Measurements from ENCODE around the gene IL1RAPL2. TPM values are rescaled to one million over a fixed set of nuclear protein-coding genes. Genes with fewer than 3 reads are reported as not detected.

Gene IL1RAPL2
- total and polyA plus RNA-seq, 2 of the 8 experiments (the other 6 are each of a cell fraction or from before 2014, with no cell fraction given) = 0.20 to 1.3 TPM

DNA sequence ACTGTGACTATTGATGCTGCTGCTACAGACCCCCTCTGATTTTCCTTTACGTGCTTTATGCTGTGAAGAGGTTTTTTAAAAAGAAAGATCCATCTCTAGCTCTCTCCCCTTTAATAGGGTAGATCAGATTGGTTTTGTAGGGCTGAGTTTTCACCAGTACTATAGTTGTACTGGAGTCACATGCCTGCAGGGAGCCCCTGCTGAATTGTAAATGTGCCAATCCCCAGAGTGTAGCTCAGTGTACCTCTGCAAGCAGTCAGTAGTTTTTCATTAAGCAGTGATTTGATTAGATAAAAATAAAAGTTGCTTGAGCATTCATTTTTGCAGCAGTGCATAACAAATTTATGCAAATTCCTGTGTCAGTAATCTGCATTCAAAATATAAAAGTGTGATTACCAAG lies 179.2 kb downstream of the IL1RAPL2 start:
- POLR2A ChIA-PET (ENCODE audit: partially characterized antibody) = no interaction called here
- H3K27me3 ChIP-seq (replicated peaks in 1 of 4; ENCODE audit: control insufficient read depth in 3 of 4, extremely low read depth in 1 of 4, insufficient read depth in 3 of 4, low read length in 3 of 4) = no peaks in the 10 kb centered on the region
- no peak overlapping the region for H2AK5ac ChIP-seq (ENCODE audit: low read depth, low read length)
- H3K4me1 ChIP-seq (replicated peaks in 1 of 4; ENCODE audit: control insufficient read depth in 3 of 4, insufficient read depth in 4 of 4, low read length in 3 of 4) = no peaks in the 10 kb centered on the region; a peak in 2 of 7 replicates
- H4K5ac ChIP-seq (ENCODE audit: insufficient read length, low read depth, low read length) = no peak overlapping the region
- H3K14ac ChIP-seq (ENCODE audit: insufficient read length) = no peak overlapping the region
- H3K4ac ChIP-seq (replicated peaks; ENCODE audit: insufficient read length, low read depth, low read length) = no peak overlapping the region
- H3K9ac ChIP-seq (replicated peaks in 1 of 4; ENCODE audit: extremely low read depth in 1 of 4, low read depth in 3 of 4, low read length in 3 of 4) = no peak overlapping the region
- H2BK120ac ChIP-seq (replicated peaks; ENCODE audit: low read depth, low read length) = no peak overlapping the region
- no peak overlapping the region for H4K91ac ChIP-seq (replicated peaks; ENCODE audit: insufficient read length, low read length)
- no peaks in the 10 kb centered on the region for H3K9me3 ChIP-seq (ENCODE audit: insufficient read depth in 2 of 2, low read depth in 1 of 2, low read length in 1 of 2)
- H3K4me3 ChIP-seq (ENCODE audit: extremely low read depth in 1 of 4, insufficient read depth in 2 of 4, low read depth in 3 of 4, low read length in 4 of 4) = no peak overlapping the region
- no peak overlapping the region for H3K4me2 ChIP-seq (ENCODE audit: insufficient read depth in 1 of 2, low read depth in 2 of 2, low read length in 2 of 2)
- WGBS, 2 experiments (ENCODE audit: extremely low coverage in 1 of 2, insufficient coverage in 1 of 2, insufficient read length in 1 of 2, insufficient replicate concordance in 2 of 2, low coverage in 1 of 2, low lambda C conversion rate in 2 of 2, missing lambda C conversion rate in 1 of 2) = 0% methylated on average over 1 of the region's 1 CpG; no CpG with 5 or more reads in 1 of the 2 experiments
- no peak overlapping the region for H2BK12ac ChIP-seq (ENCODE audit: low read depth, low read length)
- no peak overlapping the region for H2BK15ac ChIP-seq (ENCODE audit: low read length)
- no peak overlapping the region for H2BK20ac ChIP-seq (ENCODE audit: low read length)
- TF ChIP-seq HDAC2 (IDR thresholded peaks at IDR 0.05; ENCODE audit: borderline replicate concordance in 1 of 2, low read depth in 2 of 2, low read length in 2 of 2) (no peak), TEAD4 (IDR thresholded peaks at IDR 0.05; ENCODE audit: low read depth, low read length) (no peak), NRF1 (IDR thresholded peaks at IDR 0.05; ENCODE audit: low read depth, low read length) (no peak), ZNF274 (IDR thresholded peaks at IDR 0.05; ENCODE audit: borderline replicate concordance, extremely low read depth, low read length) (no peak), KDM5A (IDR thresholded peaks at IDR 0.05; ENCODE audit: low read length) (no peak), FOSL1 (IDR thresholded peaks at IDR 0.05; ENCODE audit: insufficient read depth, low read depth, low read length) (no peak), CBX8 (IDR thresholded peaks at IDR 0.05; ENCODE audit: borderline replicate concordance, low read depth, low read length) (no peak), POU5F1 (IDR thresholded peaks at IDR 0.05; ENCODE audit: low read depth, low read length) (no peak), MAFK (IDR thresholded peaks at IDR 0.05; ENCODE audit: low read depth, low read length) (no peak), NANOG (IDR thresholded peaks at IDR 0.05; ENCODE audit: insufficient read depth, low read depth, low read length, poor library complexity, severe bottlenecking) (no peak)
- TF ChIP-seq, protein P1, sequence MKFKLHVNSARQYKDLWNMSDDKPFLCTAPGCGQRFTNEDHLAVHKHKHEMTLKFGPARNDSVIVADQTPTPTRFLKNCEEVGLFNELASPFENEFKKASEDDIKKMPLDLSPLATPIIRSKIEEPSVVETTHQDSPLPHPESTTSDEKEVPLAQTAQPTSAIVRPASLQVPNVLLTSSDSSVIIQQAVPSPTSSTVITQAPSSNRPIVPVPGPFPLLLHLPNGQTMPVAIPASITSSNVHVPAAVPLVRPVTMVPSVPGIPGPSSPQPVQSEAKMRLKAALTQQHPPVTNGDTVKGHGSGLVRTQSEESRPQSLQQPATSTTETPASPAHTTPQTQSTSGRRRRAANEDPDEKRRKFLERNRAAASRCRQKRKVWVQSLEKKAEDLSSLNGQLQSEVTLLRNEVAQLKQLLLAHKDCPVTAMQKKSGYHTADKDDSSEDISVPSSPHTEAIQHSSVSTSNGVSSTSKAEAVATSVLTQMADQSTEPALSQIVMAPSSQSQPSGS (IDR thresholded peaks at IDR 0.05; ENCODE audit: low read length) = no peak
- no peak overlapping the region for H2BK5ac ChIP-seq (ENCODE audit: low read depth, low read length)
- H3K18ac ChIP-seq (ENCODE audit: extremely low read depth, low read length) = no peak overlapping the region
- H4K8ac ChIP-seq (ENCODE audit: extremely low read depth, insufficient read depth, low read length) = no peak overlapping the region
- FAIRE-seq = peak; percentile 19
- H4K20me1 ChIP-seq (replicated peaks in 1 of 2; ENCODE audit: control insufficient read depth in 1 of 2, insufficient read depth in 2 of 2, low read length in 2 of 2) = no peaks in the 10 kb centered on the region
- no peak overlapping the region for H3K56ac ChIP-seq (replicated peaks; ENCODE audit: insufficient read length, low read depth, low read length)
- no peak for DNase-seq (ENCODE audit: low read depth in 1 of 2, low spot score in 2 of 2)
- no peaks in the 10 kb centered on the region for H3K23me2 ChIP-seq (ENCODE audit: low read depth, low read length)
- H2AFZ ChIP-seq (ENCODE audit: low read length) = no peak overlapping the region
- H3K79me2 ChIP-seq (ENCODE audit: control insufficient read depth in 1 of 2, insufficient read depth in 2 of 2, low read length in 2 of 2) = no peaks in the 10 kb centered on the region
- H3K27ac ChIP-seq (ENCODE audit: low read depth, low read length) = no peak overlapping the region
- no peak overlapping the region for H3K23ac ChIP-seq (ENCODE audit: insufficient read length)
- no peaks in the 10 kb centered on the region for H3K79me1 ChIP-seq (ENCODE audit: low read depth, low read length)
- no peaks in the 10 kb centered on the region for H3K36me3 ChIP-seq (ENCODE audit: control insufficient read depth in 2 of 4, insufficient read depth in 4 of 4, low read length in 3 of 4)
- CTCF ChIA-PET (ENCODE audit: partially characterized antibody) = interaction anchor here (0.7 kb wide), 1 partner anchor 100 kb away, joined by 3 read pairs; no protein-coding TSS in a partner anchor

Measured in H1 (cell line).